HG03571 (cell line): ENCODE measurements around the gene RNF181.
"Not testable (repeated sequence)": the region's sequence is repeated elsewhere in the genome, so short reads cannot be mapped to it uniquely, and the experiment has no call there.

ENCODE experiments used
- ATAC-seq: cut with Tn5 transposase; IDR thresholded peaks from one replicate; pipeline ENCODE4 v1.9.1; 2021; ENCODE audit not compliant: unreplicated experiment

Gene RNF181

GRCh38 chr2:85594715-85595300 lies 737 bp upstream of the RNF181 start:
- peak; percentile 3 for ATAC-seq

GRCh38 chr2:85596026-85596333 lies 435 bp downstream of the RNF181 start:
- no peak for ATAC-seq

- ATAC-seq, result no peak
These were observed 1.1 kb downstream of the RNF181 start for GRCh38 chr2:85596486-85597143.

- no peak for ATAC-seq
These were observed 1.7 kb downstream of the RNF181 start for GRCh38 chr2:85597241-85597640.

- no peak for ATAC-seq
These were observed 3.2 kb downstream of the RNF181 start for GRCh38 chr2:85598594-85599340.

- ATAC-seq, result no peak
These were observed 4.1 kb downstream of the RNF181 start for GRCh38 chr2:85599468-85600234.

- ATAC-seq, result no peak
These were observed 4.7 kb downstream of the RNF181 start for GRCh38 chr2:85600235-85600575.

- ATAC-seq, result no peak
These were observed 5.6 kb downstream of the RNF181 start for GRCh38 chr2:85600951-85601770.

- ATAC-seq, result peak; percentile 36
These were observed 6.4 kb downstream of the RNF181 start for GRCh38 chr2:85601771-85602475.

- ATAC-seq, result peak; percentile 93
These were observed 7.1 kb downstream of the RNF181 start, which contains the start of gene TMEM150A for GRCh38 chr2:85602476-85603234. Gene TMEM150A (minus strand): TSS chr2:85602698. CDS start chr2:85601948, 750 bp downstream.

GRCh38 chr2:85604133-85604444 lies 8.5 kb downstream of the RNF181 start:
- ATAC-seq, result not testable (repeated sequence)

GRCh38 chr2:85604568-85605339 lies 9.2 kb downstream of the RNF181 start:
- ATAC-seq, result no peak

GRCh38 chr2:85605406-85606115 lies 10.0 kb downstream of the RNF181 start:
- ATAC-seq, result no peak

GRCh38 chr2:85606116-85606455 lies 10.5 kb downstream of the RNF181 start:
- ATAC-seq, result no peak

- ATAC-seq, result no peak
These were observed 12.0 kb downstream of the RNF181 start for GRCh38 chr2:85607268-85608215.

- no peak for ATAC-seq
These were observed 15.7 kb downstream of the RNF181 start for GRCh38 chr2:85611217-85611704.
